HG03575 (cell line): ENCODE results near the gene KRTAP10-12.

Experiments used
- ATAC-seq: cut with Tn5 transposase; IDR thresholded peaks from one replicate; pipeline ENCODE4 v1.9.1; 2021; ENCODE audit not compliant: unreplicated experiment, insufficient number of reproducible peaks, low FRiP score; ENCODE audit errors: extremely low read depth

The KRTAP10-12 gene

DNA sequence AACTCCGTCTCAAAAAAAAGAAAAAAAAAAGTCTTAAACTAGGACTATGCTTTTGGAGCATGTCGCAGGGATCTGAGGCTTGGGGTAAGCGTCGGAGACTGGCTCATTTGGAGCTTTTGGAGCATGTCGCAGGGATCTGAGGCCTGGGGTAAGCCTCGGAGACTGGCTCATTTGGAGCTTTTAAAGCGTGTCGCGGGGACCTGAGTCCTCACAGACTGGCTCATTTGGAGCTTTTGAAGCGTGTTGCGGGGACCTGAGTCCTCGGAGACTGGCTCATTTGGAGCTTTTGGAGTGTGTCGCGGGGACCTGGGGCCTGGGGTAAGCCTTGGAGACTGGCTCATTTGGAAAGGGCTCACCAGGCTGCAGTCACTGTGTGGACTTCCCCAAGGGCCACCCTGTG is 28.0 kb downstream of the KRTAP10-12 start:
- no peak for ATAC-seq

DNA sequence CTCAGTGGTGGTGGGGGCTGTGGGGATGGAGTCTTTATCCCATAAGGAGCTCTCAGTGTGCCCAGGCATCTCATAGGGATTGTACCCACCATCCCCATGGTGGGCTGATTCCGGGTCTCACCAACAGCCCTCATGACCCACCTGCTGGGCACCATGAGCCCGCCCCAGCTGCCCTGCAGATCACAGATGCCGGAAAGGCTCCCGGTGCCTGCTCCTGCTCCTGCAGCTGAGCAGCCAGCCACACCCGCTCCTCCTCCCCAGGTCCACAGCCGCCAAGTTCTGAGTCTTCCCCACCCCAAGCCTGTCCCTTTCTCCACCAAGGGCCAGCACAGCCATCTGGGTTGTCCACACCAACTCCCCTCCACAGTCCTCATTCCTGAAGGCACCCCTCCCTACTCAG is 29.9 kb downstream of the KRTAP10-12 start:
- no peak for ATAC-seq

DNA sequence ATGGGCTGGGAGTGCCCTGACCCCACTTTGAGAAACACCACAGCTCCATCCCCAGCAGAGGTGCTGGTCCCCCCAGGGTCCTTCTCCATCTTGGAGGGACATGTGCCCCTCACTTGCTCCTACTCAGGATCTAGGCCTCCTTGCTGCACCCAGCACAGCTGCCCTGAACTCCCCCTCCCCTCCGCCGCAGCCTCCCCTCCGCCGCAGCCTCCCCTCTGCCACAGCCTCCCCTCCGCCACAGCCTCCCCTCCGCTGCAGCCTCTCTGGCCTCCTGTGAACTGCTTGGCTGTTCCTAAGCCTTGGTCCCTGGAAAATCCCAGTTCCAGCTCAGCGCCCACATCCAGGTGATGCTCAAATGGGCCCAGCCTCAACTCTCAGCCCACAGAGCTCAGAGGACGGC is 30.3 kb downstream of the KRTAP10-12 start:
- ATAC-seq, result no peak

DNA sequence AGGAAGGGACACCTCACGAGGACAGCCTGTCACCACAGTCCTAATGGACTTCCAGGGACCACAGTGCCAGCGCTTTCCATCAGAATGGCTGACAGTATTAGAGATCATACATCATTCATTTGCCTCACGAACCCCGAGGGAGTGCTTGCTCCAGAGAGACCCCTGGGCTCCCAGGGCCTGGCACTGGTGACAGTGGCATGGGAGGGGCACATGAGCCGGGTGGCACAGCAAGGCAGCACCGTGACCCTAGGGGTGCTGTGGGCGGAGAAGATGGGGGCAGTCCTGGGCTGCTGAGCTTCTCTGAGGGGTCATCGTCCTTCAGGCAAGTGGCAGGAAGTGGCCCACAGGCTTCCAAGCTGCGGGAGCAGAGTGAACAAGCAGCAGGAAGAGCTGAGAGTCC is 30.8 kb downstream of the KRTAP10-12 start:
- no peak for ATAC-seq

DNA sequence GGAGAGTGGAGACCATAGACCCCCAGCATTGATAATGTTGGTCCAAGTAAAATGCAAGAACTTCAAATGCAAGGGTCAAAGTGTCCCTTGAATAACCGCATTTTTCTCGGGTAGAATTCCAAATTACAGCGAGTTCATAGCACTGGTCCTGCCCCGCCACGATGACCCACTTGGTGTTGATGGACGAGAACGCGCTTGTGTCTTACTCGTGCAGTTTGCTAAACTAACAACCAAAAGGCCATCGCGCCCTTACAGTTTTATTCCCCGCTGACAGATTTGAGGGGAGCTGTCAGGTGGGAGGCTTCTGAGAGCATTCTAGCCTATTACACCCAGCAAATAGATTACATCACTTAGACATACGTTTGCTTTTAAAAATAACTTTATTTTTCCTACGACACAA is 31.7 kb downstream of the KRTAP10-12 start:
- ATAC-seq, result no peak

DNA sequence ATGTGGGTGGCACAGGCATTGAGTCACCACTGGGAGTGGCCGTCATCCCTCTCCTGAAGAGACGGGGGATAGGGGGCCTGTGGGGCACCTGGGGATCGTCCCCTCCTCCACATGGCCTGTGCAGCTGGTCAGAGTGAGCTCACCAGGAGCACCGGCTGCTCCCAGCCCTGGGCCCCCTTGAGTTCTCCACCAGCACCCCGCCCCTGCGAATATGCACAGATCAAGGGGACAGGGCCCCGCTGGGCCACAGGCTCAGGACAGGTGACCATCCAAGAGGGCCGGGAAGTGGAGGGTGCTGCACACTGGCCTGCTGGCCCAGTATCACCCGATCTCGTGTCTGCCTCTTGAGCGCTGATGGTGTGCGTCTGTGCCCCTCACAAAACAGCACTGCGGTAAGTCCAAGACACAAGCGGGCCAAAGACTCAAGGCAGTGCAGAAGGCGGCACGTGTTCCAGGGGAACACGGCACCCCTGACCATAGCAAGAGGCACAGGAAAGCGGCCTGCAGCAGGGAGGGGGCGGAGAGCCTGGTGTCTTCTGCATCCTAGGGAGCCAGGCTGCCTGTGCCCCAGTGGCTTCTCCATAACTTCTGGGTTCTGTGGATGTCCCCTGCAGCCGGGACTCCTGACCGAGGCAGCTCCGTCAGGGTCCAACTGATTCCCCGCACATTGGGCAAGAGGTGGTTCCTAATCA is 32.5 kb downstream of the KRTAP10-12 start:
- ATAC-seq, result no peak

DNA sequence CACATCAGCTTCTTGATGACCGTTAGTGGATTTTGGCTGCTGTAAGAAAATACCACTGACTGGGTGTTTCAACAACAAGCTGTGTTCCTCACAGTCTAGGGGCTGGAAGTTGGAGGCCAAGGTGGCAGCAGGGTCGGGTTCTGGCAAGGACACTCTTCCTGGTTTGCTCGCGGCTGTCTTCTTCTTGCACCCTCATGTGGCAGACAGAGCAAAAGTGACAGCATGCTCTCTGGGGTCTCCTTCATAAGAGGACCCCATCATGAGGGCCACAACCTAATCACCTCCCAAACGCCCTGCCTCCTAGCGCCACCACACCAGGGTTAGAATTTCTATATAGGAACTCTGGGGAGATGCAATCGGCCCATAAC is 33.0 kb downstream of the KRTAP10-12 start:
- no peak for ATAC-seq

DNA sequence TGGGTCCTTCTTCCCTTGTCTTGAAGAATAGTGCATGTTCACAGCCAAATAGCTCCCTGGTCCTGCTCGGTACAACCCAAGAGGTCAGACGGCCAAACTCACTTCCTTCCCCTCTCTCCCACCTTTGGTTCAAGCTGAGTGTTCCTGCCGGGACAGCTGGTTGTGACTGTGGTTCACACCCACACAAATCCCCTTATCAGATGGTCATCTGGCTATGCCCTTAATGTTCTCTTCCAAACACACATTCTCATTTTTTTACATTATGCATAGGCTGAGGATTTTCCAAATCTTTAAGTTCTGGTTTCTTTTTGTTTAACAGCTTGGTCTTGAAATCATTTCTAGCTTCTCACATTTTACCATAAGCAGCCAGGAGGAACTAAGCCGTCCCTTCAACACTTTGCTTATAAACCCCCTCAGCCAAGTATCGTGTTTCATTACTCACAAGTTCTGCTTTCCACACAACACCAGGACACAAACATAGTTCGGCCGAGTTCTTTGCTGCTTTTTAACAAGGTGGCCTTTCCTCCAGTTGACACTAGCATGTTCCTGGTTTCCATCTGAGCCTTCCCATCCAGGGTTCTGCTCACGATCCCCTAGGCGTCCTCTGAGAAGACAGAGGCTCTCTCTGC is 34.1 kb downstream of the KRTAP10-12 start:
- no peak for ATAC-seq

DNA sequence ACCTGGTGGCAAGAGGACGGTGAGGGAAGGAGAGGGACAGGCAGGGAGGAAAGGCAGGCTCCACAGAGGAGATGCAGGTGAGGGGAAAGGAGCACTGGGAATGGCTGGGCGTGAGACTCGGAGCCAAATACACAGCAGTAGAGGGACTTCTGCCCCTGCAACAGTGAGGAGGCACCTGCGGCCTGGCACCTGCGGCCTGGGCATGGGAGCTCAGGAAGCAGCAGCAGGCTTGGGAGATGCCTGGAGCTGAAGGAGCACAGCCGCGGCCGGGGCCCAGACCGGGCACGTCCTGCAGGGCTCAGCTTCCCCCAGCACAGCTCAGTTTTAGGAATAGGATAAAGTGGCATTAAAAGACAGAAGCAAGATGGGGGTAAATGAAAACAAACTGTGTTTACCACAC is 35.3 kb downstream of the KRTAP10-12 start:
- ATAC-seq, result no peak

DNA sequence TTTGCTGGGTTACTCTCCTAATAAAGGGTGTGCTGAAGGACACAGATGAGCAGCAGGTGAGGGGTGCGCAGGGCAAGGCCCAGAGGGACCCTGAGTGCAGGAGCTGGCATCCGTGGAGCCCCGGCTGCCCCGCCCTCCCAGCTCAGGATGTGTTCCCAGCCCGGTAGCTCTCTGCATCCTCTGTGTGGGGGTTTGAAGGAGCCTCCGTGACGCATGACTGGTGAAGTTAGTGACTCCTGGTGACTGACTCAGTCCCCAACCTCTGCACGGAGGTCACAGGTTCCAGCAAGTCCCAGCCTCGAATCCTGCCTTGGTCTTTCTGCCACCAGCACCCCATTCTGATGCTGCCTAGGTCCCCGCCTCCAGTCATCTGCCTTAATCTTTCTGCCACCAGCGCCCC is 36.0 kb downstream of the KRTAP10-12 start:
- no peak for ATAC-seq

DNA sequence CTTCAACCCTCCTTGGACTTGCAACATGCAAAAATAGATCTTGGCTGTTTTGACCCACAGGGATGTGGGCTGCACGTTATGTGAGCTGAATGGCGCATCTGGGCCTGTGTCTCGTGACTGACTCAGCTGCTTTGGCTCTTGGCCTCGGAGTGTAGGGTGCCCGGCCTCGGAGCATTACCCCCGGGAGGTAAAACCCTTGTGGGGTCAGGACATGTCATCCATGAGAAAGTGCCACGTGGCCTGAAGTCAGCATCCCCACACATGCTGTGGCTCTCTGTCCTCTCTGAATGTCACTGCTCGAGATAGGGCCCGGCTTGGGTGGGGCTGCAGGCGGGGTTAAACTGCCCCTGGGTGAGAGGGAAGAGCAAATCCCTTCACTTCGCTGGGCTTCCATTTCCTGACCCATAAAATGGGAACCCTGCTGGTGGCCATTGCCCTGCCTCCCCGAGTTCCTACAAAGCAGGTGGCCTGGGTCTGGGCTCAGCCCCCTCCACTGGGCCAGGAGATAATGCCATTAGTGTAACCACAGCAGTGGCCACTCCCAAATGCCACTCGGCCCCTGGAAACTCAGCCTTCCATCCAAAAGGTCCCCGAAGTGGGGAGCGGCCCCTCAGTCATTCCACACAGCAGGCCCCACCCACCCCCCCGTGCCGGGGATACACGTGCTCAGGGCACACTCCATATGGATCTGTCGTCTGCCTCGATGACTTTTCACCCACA is 37.2 kb downstream of the KRTAP10-12 start:
- ATAC-seq, result no peak

DNA sequence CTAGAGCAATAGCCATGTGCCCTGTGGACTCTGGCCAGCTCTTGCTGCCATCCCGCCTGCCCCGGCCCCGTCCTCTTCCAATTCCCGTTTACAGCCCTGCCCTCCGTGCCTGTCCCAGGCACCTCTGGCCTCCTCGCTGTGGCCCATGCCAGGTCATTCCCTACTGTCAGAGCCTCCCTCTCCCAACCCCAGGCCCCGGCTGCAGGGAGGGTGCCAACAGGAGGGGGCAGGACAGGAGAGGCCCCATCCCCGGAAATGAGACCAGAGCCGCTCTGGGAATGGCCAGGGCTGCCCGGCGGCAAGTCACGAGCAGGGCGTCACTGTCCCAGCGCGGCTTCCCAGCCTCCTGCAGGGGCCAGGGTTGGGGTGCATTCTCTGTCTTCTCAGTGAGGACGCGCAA is 37.9 kb downstream of the KRTAP10-12 start:
- ATAC-seq, result no peak

DNA sequence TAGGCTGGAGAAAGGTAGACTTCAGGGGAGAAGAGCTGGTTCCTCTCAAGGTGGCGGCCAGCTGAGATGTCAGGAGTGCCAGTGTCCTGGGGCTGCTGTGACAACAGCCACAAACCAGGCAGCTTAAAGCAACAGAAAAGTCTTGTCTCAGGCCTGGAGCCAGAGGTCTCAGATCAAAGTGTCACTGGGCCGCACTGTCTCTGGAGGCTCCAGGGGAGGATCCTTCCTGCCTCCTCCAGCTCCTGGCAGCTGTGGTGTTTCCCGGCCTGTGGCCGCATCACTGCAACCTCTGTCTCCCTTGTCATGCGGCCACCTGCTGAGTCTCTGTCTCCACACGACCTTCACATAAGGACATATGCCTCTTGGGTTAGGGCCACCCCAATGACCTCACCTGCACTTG is 38.8 kb downstream of the KRTAP10-12 start:
- ATAC-seq, result no peak

DNA sequence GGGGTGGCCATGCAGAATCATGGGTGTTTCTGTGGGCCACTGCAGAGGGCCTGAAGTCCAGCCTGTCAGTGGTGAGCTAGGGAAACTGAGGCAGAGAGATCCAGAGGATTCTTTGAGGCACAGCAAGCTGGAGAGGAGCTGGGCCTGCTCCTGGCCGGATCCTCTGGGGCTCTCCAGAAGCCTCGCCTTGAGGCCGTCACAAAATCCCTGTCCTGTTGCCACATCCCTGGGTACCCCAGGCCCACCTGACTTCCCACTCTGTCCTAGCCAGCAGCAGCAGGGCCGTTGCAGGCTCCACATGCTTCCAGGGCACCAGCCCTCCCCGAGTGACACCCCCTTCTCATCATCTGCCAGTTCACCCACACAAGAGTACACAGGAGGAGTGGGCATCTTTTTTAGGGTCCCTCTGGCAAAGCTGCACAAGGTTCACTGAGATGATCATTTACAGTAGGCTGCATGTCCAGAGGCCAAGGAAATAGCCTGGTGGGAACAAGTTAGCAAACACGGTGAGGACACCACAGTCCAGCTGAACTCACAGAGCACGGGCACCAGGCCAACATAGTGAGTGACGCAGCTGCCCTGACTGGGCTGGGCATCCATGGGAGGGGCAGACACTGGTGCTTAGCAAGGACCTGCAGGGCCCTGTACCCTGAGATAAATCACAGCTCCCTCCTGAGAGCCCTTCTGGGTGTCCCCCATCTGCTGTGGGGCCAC is 39.5 kb downstream of the KRTAP10-12 start:
- ATAC-seq, result no peak

DNA sequence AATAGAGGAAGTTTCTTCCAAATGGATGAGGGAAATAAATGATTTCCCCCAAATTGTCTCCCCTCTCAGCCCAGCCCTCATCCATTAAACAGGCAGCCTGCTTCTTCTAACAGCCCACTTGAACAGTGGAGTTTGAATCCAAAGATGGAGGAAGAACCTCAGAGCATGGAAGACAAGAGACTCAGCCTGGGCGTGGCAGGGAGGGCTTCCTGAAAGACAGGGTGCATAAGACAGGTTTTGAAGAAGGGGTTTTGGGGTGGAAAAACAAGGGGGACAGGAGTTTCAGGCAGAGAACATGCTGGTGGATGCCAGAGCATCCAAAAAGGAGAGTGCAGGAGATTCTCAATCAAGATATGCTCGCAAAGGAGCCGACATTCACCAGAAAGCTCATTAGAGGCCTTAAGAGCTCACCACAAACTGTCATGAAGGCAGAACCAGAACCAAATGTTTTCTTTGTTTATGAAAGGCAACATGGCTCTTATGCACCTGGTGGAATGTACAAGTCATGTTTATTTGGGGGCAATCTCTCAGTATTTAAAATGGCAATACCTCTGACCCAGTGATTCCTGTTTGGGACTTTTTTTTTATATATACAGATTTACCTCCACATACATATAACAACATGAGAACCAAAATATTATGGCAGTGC is 40.9 kb downstream of the KRTAP10-12 start:
- no peak for ATAC-seq

DNA sequence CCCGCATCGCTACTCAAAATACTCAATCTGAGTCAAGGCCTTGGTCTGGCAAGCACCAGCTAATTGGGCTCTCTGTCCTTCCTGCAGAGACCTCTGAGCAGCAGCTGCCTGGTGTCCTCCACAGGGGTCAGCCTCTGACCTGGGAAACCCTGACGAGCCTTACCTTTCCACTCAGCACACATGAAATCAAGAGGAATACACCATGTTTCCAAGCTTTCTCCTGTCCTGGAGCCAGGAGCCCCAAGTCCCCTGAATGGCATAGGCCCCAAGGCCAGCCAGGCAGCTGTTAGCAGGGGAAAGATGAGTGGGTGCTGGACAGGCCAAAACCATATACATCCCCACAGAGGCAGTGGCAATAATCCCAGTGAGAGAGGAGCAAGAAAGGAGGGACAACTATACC is 41.6 kb downstream of the KRTAP10-12 start:
- no peak for ATAC-seq

DNA sequence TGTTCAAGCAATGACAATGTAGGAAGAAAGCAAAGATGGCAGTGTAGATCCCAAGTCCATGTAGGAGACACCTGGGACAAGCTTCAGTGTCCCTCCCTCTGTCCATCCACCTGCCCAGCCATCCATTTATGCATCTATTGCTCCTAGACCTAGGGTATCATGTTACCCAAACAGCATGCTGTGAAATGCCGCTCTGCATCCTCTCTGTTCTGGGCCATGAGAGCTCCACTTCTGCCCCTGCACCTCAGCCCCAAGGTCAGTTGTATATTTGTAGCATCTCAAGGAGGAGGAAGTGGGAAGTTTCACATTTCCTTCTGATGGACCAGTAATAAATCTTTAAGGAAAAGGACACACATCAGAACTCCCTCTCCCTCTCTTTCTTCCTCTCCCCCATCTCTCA is 42.3 kb downstream of the KRTAP10-12 start:
- ATAC-seq, result no peak

DNA sequence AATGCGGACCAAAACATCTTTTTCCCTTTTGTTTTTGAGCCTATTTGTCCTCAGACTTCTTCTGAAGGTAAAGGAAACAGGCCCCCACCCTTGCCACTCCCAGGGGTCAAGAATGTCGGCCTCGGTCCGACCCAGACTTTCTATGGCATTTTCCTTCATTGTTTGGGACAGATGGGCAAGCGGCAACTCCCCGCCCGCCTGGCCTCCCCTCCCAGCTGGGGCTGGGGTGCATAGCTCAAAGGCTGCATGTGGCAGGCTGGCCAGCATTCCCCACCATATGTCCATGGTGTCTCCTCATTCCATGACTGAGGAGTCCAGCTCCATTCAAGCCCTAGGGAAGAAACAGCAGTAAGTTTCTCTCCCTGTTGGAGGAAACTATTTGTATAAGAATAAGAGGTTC is 43.8 kb downstream of the KRTAP10-12 start:
- ATAC-seq, result no peak

DNA sequence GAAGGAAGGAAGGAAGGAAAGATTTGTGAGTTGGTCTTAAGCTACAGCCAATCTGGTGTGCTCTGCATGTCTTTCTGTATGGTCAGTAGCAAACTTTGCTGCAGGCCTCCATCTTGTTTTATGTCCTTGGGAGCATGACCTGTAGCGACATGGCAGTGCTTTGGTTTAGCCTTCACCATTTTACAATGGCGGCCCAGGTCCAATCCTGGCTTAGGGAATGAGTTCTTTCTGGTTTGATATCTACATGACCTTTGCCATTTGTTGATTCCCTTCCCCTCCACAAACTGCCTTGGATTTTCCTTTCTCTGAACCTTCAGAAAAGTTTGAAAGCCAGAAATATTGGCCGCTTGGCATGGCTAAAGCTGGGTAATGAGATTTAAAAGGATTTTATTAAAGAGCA is 44.9 kb downstream of the KRTAP10-12 start:
- ATAC-seq, result no peak
